Neural crest cell (in vitro differentiated cells): ENCODE measurements around the gene AGBL2. TPM values are rescaled to one million over a fixed set of nuclear protein-coding genes. Genes with fewer than 3 reads are reported as not detected.
"Not testable (repeated sequence)": the region's sequence is repeated elsewhere in the genome, so short reads cannot be mapped to it uniquely, and the experiment has no call there.

ENCODE experiments used
- DNase-seq: peaks from one replicate; pipeline ENCODE4 v3.0.0; 2021; ENCODE audit warnings: low read depth, mixed read lengths, low spot score
- H3K27ac Mint-ChIP-seq: one replicate; pipeline ENCODE4 v1.8.0; 2021; ENCODE audit warnings: mild to moderate bottlenecking, mixed read lengths; ENCODE audit not compliant: unreplicated experiment
- H3K27me3 Mint-ChIP-seq: 2 replicates; pipeline ENCODE4 v1.8.0; 2021; ENCODE audit warnings: low read depth, mild to moderate bottlenecking, mixed read lengths
- H3K36me3 Mint-ChIP-seq: 2 replicates; pipeline ENCODE4 v1.8.0; 2021; ENCODE audit warnings: low read depth, mild to moderate bottlenecking, mixed read lengths
- H3K4me1 Mint-ChIP-seq: 2 replicates; pipeline ENCODE4 v1.8.0; 2021; ENCODE audit warnings: mixed read lengths
- H3K4me3 Mint-ChIP-seq: one replicate; pipeline ENCODE4 v1.8.0; 2021; ENCODE audit warnings: mild to moderate bottlenecking, mixed read lengths
- H3K9me3 Mint-ChIP-seq: 2 replicates; pipeline ENCODE4 v1.8.0; 2021; ENCODE audit warnings: mixed read lengths
- CTCF ChIP-seq: fragments of 200-600 bp; sonication (generic); conservative IDR thresholded peaks from 2 replicates; pipeline ENCODE4 v1.5.0; 2021; ENCODE audit warnings: antibody characterized with exemption, mild to moderate bottlenecking
- long read RNA-seq: library from polyadenylated mRNA; unstranded; transcript quantifications from one replicate; pipeline ENCODE4 v2.0.0, GENCODE V29; 2020
- total RNA-seq: library from RNA; stranded (reverse); gene quantifications from 2 replicates; pipeline ENCODE4 v1.2.1, GENCODE V29; 2021

AGBL2 gene
- total RNA-seq, result 2.1 and 2.4 TPM in 2 replicates
- long read RNA-seq, result 0 reads

- H3K27ac Mint-ChIP-seq, result peak within 1 kb of the TSS; percentile 95
Observed at GRCh38 chr11:47715082-47715669, at the start of gene AGBL2. AGBL2 (minus strand) TSS chr11:47715369; CDS start chr11:47714650, 719 bp downstream.

GRCh38 chr11:47759291-47759690 is 44.1 kb upstream of the AGBL2 start:
- H3K27me3 Mint-ChIP-seq, H3K4me1 Mint-ChIP-seq, DNase-seq: not testable (repeated sequence)

More at GRCh38 chr11:47715082-47715669, at the start of gene AGBL2:
- DNase-seq, result peak; percentile 66
- no peaks in the 10 kb centered on the region for H3K27me3 Mint-ChIP-seq
- peak within 1 kb of the TSS; percentile 94 for H3K4me3 Mint-ChIP-seq
- no peaks in the 10 kb centered on the region for H3K9me3 Mint-ChIP-seq
- peaks cover 12% of the 10 kb centered on the region for H3K36me3 Mint-ChIP-seq
- H3K4me1 Mint-ChIP-seq, result peaks cover 29% of the 10 kb centered on the region
- TF ChIP-seq CTCF, result no peak

GRCh38 chr11:47756208-47756607 is 41.0 kb upstream of the AGBL2 start:
- no peaks in the 10 kb centered on the region for H3K9me3 Mint-ChIP-seq
- no peaks in the 10 kb centered on the region for H3K27me3 Mint-ChIP-seq
- no peak overlapping the region for H3K4me3 Mint-ChIP-seq
- H3K36me3 Mint-ChIP-seq, result peaks cover 31% of the 10 kb centered on the region
- DNase-seq, result no peak
- no peak overlapping the region for H3K27ac Mint-ChIP-seq
- H3K4me1 Mint-ChIP-seq, result no peaks in the 10 kb centered on the region
- no peak for TF ChIP-seq CTCF

More at GRCh38 chr11:47759291-47759690, 44.1 kb upstream of the AGBL2 start:
- peaks cover 24% of the 10 kb centered on the region for H3K36me3 Mint-ChIP-seq
- H3K9me3 Mint-ChIP-seq, H3K27ac Mint-ChIP-seq, H3K4me3 Mint-ChIP-seq: not testable (repeated sequence)

GRCh38 chr11:47750725-47751124 is 35.6 kb upstream of the AGBL2 start:
- Mint-ChIP-seq H3K36me3 (peaks cover 25% of the 10 kb centered on the region), H3K4me3 (no peak overlapping the region), H3K9me3 (no peaks in the 10 kb centered on the region), H3K27me3 (no peaks in the 10 kb centered on the region), H3K4me1 (no peaks in the 10 kb centered on the region), H3K27ac (no peak overlapping the region)
- no peak for TF ChIP-seq CTCF
- DNase-seq, result no peak

- not testable (repeated sequence) for H3K27ac Mint-ChIP-seq, H3K4me3 Mint-ChIP-seq, H3K27me3 Mint-ChIP-seq, DNase-seq, H3K4me1 Mint-ChIP-seq, H3K9me3 Mint-ChIP-seq
- peaks cover 33% of the 10 kb centered on the region for H3K36me3 Mint-ChIP-seq
Observed at GRCh38 chr11:47742494-47742893, 27.3 kb upstream of the AGBL2 start.

GRCh38 chr11:47737817-47738216 is 22.6 kb upstream of the AGBL2 start:
- H3K9me3 Mint-ChIP-seq, H3K27ac Mint-ChIP-seq, H3K4me1 Mint-ChIP-seq, DNase-seq, H3K4me3 Mint-ChIP-seq, H3K27me3 Mint-ChIP-seq: not testable (repeated sequence)
- peaks cover 14% of the 10 kb centered on the region for H3K36me3 Mint-ChIP-seq

GRCh38 chr11:47732271-47732670 is 17.1 kb upstream of the AGBL2 start:
- H3K27me3 Mint-ChIP-seq, result no peaks in the 10 kb centered on the region
- no peak for DNase-seq
- no peaks in the 10 kb centered on the region for H3K9me3 Mint-ChIP-seq
- TF ChIP-seq CTCF, result no peak
- peak overlapping the region; percentile 15 for H3K4me3 Mint-ChIP-seq
- peak overlapping the region; percentile 29 for H3K27ac Mint-ChIP-seq
- H3K36me3 Mint-ChIP-seq, result peaks cover 21% of the 10 kb centered on the region
- H3K4me1 Mint-ChIP-seq, result peaks cover 15% of the 10 kb centered on the region
